ENCODE data around the gene LRRC8E.

LRRC8E gene

GRCh38 chr19:7868326-7868670 is 20.0 kb upstream of the LRRC8E start:
- DNase-seq (ENCODE audit: low read depth): no peak

- peak; percentile 70 for DNase-seq (ENCODE audit: low read depth)
Measured at GRCh38 chr19:7868671-7869452, 19.4 kb upstream of the LRRC8E start.

GRCh38 chr19:7869453-7869909 is 18.8 kb upstream of the LRRC8E start:
- DNase-seq (ENCODE audit: low read depth): peak; percentile 58

GRCh38 chr19:7869910-7870511 is 18.3 kb upstream of the LRRC8E start:
- DNase-seq (ENCODE audit: low read depth): peak; percentile 18

GRCh38 chr19:7870571-7871436 is 17.5 kb upstream of the LRRC8E start:
- no peak for DNase-seq (ENCODE audit: low read depth)

- peak; percentile 68 for DNase-seq (ENCODE audit: low read depth)
Measured at GRCh38 chr19:7871437-7872305, 16.6 kb upstream of the LRRC8E start.

GRCh38 chr19:7872306-7873204 is 15.8 kb upstream of the LRRC8E start:
- DNase-seq (ENCODE audit: low read depth): no peak

GRCh38 chr19:7873304-7874075 is 14.8 kb upstream of the LRRC8E start:
- no peak for DNase-seq (ENCODE audit: low read depth)

GRCh38 chr19:7874076-7874896 is 14.0 kb upstream of the LRRC8E start, which contains the start of gene PRR36:
PRR36 (minus strand) TSS chr19:7874390; CDS start chr19:7873689, 701 bp downstream.
- no peak for DNase-seq (ENCODE audit: low read depth)

- DNase-seq (ENCODE audit: low read depth): no peak
Measured at GRCh38 chr19:7874897-7875273, 13.4 kb upstream of the LRRC8E start.

GRCh38 chr19:7877249-7877836 is 11.0 kb upstream of the LRRC8E start:
- no peak for DNase-seq (ENCODE audit: low read depth)

- no peak for DNase-seq (ENCODE audit: low read depth)
Measured at GRCh38 chr19:7879111-7879807, 9.1 kb upstream of the LRRC8E start.

GRCh38 chr19:7879836-7880235 is 8.5 kb upstream of the LRRC8E start:
- DNase-seq (ENCODE audit: low read depth): no peak

GRCh38 chr19:7881910-7882309 is 6.4 kb upstream of the LRRC8E start:
- DNase-seq (ENCODE audit: low read depth): no peak

GRCh38 chr19:7883105-7883504 is 5.2 kb upstream of the LRRC8E start:
- DNase-seq (ENCODE audit: low read depth): no peak

- DNase-seq (ENCODE audit: low read depth): no peak
Measured at GRCh38 chr19:7883796-7884570, 4.3 kb upstream of the LRRC8E start.

- DNase-seq (ENCODE audit: low read depth): no peak
Measured at GRCh38 chr19:7885818-7886217, 2.5 kb upstream of the LRRC8E start.

All from stimulated activated CD8-positive, alpha-beta memory T cell treated with anti-CD3 and anti-CD28 coated beads, Interleukin-4, amount 100 ng/mL, for 24 hours (primary cell).